Measurements from ENCODE around the gene FANCD2.
A peak's percentile ranks its signal among the peaks of the same experiment; 100 is the strongest.
"Not testable (repeated sequence)": the region's sequence is repeated elsewhere in the genome, so short reads cannot be mapped to it uniquely, and the experiment has no call there.

The FANCD2 gene

DNA sequence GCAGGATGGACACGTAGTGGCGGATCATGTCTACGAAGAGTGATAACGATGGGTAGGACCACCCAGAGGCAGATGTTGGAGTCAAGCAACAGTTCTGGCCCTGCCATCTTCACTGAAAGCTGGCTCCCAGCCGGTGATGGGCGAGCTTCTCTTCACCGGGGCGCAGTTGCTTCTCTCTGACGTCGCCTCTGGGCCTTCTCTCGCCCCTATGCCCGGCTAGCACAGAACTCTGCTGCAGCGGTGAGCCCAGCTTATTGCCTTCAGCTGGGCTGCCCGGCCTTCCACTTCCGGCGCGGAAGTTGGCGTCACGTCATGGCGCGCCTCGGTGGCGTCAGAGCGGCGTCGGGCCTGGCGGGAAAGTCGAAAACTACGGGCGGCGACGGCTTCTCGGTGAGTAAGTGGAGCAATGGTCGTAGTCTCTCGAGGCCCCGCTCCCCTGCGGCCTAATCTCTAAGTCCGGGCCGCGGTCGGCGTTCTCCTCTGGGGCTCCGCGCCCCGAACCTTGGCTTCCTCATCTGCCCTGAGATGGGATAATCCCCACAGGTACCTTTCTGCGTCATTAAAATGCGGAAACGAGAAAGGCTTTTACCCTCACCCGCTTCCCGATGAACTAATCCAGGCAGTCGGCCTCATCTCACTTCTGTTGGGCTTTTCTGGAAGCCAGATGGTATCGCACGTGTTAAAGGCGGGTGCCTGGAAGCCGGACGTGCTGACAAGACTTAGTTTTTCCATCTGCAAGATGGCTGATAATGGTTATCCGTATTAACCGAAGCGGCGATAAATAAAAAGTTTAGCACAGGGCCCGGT is at the start of gene FANCD2:
Gene FANCD2 (plus strand): TSS at position 354 of the 807 bp plus-strand sequence. CDS start 2,221 bp downstream, outside the sequence.
- peak; percentile 91 for DNase-seq

DNA sequence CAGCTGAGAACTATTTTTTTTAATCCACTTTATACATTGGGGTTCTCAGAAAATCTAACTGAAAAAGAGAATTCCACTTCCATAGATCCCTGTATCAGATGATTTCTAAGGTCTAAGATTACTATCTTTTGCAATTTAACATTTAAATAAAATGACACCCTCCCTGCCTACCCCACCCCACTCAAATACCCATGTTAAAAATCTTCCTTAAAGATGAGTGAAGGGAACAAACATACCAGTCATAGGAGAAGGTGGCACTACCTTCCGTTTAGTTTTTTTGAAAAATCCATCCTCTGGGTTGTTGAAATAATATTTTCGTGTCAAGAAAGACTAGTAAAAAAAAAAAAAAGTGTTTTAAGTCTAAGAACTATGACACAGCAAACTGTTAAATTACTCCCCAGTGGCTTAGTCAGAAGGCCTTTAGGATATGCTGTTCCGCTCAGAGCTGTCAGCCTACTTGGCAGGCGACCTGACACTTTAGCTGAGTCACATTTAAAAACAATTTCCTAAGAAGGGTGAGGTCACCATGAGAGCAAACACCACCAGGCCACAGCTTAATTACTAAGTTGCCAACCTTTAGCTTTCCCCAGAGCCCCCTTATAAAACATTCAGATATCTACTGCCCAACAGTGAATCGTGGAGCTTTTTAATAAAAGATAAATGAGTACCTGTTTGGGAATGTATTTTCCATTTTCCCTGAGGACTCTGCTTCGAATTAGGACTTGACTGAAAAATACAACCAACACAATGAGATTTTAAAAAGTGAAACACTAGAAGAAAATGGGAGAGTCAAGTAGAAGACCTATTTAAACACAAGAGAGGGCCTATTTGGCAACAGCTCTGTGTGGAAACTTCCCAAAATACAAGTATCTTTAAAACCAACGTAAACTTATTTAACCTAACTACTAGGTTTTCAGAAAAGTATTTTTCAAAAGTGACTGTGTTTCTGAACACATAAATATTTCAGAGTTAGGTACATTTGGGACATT is 49.2 kb upstream of the FANCD2 start:
- peak; percentile 98 for DNase-seq

DNA sequence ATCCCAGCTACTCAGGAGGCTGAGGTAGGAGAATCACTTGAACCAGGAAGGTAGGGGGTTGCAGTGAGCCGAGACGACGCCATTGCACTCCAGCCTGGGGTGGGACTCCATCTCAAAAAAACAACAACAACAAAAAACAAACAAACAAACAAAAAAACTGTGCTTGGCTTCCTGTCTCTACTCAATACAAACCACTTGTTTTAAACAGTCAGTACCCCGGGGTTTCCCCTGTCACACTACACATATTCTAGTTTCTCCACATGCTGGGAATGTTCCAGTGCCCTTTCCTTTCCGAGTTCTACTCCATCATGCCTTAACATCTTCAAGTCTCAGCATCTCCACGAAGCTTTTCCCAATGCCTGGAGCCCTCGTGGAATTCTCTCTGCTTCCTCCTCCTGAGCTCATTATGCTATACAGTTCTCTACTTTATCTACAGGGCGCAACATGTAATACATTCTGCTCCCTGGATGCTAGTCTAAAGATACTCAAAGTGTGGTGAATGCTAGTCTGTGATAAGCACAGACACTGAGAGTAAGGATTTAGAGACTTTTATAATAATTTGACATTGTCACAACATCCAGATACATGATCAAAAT is 47.4 kb upstream of the FANCD2 start:
- DNase-seq, result peak; percentile 91

DNA sequence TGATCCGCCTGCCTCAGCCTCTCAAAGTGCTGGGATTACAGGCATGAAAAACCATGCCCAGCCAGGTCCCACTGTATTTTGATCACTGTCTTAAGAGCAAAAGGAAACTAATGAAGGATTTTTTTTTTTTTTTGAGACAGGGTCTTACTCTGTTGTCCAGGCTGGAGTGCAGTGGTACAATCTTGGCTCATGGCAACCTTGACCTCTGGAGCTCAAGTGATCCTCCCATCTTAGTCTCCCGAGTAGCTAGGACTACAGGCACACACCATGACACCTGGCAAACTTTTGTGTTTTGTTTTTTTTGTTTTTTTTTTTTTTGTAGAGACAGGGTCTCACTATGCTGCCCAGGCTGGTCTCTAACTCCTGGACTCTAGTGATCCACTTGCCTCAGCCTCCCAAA is 46.0 kb upstream of the FANCD2 start:
- DNase-seq, result no peak

DNA sequence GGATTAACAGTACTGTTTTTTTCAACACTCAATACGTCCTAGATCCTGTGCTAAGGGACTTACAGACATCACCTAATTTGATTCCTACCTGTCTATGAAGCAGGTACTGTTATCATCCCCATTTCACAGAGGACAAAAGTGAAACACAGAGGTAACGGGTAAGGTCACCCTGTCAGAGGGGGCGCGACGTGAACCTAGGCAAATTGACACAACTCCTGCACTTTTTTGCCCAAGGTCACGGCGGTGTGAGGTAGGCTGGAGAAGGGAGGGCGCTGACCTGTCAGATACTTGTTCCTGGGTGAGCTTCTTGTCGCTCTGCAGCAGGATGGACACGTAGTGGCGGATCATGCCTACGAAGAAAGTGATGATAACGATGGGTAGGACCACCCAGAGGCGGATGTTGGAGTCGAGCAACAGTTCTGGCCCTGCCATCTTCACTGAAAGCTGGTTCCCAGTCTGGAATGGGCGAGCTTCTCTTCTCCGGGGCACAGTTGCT is 40.0 kb upstream of the FANCD2 start:
- DNase-seq, result no peak

DNA sequence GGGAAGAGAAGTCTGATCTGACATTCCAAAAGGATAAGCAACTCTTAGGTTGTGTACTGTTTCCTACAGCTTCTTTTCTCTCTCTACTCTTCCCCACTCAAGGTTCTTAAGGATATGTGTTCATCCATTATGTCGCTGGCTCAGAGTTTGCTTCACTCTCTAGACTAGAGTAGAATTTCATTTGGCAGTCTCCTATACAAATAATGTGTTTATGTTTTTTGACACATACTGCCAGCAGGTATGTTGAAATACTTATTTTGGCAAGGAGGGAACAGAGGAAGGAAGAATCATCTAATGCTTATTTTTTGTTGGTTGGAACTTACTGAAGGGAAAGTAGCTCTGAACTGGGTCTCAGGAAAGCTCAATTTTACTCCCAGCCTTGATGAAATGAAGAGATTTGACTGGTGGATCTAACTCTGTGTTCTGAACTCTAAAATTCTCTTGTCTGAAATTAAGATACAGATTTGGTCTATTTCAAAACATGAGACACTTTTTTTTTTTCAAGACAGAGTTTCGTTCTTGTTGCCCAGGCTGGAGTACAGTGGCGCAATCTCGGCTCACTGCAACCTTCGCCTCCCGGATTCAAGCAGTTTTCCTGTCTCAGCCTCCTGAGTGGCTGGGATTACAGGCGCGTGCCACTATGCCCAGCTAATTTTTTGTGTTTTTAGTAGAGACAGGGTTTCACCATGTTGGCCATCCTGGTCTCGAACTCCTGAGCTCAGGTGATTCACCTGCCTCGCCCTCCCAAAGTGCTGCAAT is 32.0 kb upstream of the FANCD2 start:
- no peak for DNase-seq

DNA sequence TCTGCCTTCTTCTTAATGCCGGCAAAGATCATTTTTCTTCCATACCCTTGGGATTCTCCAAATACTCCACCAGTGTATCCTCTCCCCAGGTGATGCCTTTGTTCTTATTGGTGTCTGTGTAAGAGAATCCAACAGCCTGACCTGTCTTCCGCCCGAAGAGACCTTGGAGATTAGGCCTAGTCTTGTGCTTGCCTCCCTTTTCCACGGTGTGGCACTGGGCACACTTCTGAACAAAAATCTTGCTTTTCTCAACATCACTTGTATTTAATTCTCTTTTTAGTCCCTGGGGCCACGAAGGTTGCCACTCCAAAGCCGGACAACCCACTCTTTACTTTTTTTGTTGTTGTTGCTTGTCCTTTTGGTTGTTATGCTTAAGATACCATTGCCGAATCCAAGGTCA is 25.6 kb upstream of the FANCD2 start:
- no peak for DNase-seq

DNA sequence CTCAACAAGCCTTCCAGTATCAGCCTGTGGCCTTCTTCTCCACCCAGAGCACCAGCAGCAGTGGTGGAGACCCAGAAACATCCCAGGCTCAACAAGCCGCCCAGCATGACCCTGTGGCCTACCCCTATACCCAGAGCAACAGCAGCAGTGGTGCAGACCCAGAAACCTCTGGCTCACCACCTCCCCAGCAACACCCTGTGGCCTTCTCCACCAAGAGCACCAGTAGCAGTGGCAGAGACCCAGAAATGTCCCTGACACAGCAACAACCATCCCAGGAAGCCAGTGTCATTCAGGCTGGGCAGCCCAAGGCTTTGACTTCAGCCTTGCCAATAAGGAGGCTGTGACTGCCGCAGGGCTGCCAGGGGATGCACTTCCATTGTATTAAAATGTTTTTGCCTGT is 23.3 kb upstream of the FANCD2 start:
- DNase-seq, result no peak

DNA sequence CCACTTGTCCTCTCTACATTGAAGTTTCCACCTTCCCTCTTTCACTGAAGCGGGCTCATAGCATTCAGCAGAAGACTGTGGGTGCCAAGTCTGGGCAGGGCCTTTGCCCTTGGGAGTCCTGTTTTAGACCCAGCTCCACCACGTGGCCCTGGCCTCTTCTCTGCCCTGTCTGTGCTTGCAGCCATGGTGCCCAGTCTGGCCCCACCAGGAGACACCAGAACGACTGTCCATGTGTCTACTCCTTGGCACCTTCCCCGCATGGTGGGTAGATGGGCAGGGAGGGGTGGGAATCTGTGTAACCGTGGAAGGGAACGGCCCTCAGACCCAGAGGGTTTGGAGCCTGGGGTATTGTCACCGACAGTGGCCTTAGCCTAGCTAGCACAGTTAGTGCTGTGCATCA is 21.7 kb upstream of the FANCD2 start:
- DNase-seq, result no peak

DNA sequence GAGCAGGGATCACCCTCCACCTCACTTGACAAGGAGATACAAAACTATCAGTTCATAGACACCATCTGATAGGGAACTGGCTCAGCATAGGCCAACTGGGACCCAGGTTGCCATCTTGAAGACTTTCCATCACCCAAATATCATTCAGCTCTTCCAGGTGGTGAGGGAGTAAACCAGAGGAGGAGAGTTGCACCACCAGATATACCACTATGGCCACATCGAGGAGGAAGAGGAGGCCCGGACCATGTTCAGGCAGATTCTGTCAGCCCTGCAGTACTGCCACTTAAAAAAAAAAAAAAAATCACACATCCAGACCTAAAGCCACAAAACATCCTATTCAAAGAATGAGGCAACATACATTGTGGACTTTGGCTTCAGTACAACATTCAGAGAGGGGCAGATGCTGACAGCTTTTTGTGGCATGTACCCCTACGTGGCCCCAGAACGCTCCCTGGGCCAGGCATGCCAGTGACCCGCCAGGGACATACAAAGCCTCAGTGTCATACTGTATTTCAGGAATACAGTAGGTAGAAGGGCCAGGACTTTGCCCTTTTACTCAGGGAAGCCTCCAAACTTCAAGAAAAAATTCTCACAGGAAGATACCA is 21.2 kb upstream of the FANCD2 start:
- DNase-seq, result no peak

DNA sequence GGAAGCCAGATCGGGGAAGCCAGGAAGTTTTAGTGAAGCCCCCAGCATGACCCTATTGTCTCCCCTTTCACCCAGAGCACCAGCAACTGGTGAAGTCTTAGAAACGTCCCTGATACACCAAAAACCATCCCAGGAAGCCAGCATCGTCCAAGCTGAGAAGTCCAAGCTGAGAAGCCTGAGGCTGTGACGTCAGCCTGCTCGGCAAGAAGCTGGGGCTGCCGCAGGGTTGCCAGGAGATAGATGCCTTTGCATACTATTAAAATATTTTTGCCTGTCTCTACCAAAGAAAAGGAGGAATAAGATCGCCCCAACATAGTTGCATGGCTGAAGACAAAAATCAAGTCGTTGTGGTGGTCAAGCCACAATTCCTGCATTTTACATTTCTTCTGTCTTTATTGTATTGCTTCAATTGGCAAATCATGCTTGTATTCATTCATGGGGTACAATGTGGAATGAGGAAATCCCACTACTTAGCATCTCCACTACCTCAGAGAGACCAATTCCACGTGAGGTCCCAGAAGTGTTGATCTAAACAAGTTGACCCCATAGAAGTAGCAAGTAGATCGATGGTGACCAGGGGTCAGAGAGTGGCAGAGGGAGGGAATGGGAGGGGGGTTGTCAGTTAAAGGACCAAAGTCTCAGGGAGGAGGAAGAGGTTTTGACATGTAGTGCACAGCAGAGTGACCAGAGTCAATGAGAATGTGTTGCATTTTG is 20.0 kb upstream of the FANCD2 start:
- no peak for DNase-seq

DNA sequence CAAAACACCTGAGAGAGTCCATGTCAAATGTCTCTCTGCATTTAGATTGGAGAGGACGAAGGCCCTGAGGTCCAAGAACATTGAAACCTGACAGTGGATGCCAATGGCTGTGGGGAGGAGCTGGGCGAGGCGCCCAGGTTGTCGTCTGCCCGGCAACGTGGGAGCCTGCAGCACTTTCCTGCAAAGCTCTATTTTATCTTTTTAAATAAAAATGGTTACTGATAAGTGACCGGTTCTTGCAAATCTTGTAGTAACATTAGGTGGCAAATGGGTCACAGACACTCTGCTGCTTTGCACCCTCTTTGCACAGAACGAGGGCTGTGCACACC is 19.5 kb upstream of the FANCD2 start:
- no peak for DNase-seq

DNA sequence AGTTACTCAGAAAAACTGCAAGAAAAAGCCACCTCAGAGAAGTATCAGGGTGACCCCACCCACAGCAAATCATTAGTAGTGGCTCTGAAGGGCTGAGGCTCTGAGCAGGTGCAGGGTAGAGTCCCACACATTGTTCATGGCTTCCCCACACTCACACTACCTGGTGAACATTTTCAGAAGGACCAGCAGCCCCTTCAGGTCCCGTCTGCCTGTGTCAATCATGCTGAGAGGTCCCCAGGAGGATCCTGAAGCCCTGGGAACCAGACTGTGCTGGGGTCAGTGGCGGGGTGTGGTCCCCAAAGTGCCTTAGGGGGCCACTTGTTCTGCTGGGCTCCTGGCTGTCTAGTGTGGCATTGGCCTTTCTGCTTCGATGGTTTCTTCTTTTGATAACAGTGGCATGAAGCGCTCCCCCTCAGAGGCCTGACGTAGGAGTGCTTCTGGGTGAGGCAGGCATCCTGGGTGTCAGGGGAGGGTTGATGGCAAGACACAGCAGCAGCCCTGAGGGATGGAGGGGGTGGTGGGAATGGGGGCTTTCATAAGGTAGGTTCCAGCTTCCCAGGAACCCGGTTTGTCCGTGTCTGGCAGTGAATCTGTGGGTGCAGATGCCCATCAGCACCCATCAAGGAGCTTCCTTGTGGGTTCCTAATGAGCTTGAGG is 19.0 kb upstream of the FANCD2 start:
- DNase-seq, result no peak

DNA sequence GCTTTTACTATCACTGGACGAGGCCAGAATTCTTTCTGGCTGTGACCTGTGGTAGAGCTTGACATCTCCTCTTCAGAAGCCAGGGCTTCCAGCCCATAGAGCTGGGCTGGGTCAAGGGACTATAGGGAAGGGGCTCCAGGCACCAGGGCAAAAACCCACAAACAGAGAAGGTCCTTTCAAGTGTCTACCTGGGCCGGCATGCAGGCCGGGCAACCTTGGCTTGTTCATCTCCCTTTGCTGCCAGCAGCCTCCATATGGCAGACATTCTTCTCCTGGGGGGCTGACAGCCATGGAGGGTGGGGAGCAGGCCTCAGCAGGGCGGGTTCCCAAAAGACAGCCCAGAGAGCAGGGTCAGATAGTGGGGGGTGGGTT is 18.0 kb upstream of the FANCD2 start:
- DNase-seq, result not testable (repeated sequence)

DNA sequence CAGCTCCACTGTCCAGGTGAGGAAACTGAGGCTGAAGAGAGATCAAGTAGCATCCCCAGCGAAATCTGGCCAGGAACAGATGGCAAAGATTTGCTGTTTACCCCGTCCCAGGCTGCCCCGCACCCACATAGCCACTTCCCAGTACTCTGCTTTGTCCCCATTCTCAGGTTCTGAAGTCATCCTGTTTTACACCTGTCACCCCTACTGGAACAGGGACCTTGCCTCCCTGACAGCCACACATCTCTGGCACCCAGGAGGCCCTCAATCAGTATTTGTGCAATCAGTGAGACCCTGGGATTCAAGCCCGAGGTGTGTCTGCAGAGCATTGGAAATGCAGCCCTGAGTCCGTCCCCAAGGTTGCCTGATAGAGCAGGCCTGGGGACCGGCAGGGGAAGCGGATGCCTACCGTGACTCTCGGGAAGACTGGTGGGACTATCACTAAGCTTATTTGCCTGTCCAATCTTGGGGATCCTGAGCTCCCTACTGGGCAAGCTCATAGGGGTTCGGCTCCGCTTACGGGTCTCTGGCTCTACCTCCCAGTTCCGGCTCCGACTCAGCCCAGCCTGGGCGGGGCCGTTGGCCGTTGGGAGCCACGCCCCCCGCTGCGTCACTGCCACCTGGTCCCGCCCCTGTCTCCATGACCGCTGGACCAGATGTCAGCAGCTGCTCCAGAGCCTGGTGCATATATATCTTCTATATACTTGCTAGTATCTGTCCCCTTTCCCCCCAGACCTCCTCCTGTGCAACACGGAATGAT is 17.5 kb upstream of the FANCD2 start:
- peak; percentile 90 for DNase-seq

DNA sequence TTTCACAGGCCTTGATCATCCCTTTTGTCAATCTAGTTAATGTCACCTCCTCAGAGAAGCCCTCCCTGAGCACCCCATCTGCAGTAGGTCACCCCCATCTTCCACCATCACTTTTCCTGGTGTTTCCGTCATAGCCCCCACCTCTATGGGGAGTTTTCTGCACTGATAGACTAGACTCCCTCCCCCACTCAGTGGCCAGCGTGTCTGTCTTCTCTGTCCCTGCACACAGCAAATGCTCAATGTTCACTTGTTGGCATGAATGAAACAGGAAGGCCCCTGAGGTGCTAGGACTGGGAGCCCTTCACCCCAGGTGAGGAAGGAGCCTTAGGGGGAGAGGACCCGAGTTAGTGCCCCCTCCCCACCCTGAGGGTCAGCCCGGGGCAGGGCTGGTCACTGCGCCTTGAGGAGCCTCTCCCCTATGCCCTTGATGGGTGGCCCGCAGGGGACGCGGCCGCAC is 15.8 kb upstream of the FANCD2 start:
- peak; percentile 20 for DNase-seq

DNA sequence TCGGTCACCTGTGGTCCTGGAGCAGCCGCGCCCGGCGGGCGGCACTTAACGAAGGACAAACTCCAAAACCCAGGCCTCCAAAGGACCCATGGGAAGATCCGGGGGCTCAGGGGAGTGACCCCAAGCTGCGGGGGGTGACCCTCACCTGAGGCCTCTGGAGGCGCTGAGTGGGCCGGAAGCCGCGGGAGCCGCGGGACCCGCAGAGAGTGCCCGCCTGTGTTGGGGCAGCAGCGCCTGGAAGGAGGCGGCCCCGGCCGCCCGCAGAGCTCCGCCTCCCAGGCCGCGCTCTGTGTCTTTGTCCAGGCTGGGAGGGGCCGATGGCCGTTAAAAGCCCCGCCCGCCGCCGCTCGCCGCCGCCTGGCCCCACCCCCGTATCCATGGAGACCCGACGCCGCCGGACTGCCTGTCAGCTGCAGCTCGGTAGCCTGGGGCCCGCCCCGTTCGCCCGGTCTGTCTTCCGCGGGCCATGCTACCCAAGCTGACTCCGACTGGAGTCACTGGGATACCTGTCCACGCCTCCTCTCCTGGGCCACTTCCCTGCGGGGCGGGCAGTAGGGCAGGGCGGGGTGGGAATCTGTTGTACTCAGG is 15.3 kb upstream of the FANCD2 start:
- DNase-seq, result peak; percentile 96

DNA sequence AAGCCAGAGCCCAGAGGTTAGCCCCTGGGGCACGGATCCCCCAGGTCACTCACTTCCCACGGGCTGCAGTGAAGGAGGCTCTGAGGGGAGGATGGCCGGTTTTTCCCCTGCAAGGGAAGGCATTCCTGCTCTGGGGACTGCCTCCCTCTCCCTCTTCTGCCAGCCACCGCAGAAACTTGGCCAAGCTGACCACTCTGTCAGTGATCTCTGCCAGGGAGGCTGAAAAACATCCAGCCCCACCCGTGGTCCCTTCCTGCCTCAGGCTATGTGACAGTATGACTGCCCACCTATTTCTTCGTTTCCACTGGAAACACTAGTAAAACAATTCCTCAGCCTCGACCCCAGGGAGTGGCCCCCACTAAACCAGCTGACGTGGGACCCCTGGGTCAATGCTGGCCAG is 14.6 kb upstream of the FANCD2 start:
- DNase-seq, result no peak

DNA sequence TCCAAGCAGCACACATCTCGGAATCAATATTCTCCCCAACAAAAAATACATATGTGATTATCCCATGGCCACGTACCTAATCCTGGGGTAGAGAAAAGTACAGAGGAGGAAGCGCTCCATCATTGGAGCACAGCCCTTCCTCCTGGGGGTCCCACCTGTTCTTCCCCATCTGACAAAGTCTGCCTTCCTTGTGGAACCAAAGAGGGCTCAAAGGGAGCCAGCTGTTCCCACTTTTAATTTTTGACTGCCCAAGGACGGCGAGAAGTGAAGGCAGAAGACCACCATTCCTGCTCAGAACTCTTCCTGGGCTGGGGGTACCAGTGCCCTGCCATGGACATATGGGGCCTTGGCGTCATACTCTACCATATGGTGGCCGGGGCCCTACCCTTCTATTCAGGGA is 14.1 kb upstream of the FANCD2 start:
- no peak for DNase-seq

DNA sequence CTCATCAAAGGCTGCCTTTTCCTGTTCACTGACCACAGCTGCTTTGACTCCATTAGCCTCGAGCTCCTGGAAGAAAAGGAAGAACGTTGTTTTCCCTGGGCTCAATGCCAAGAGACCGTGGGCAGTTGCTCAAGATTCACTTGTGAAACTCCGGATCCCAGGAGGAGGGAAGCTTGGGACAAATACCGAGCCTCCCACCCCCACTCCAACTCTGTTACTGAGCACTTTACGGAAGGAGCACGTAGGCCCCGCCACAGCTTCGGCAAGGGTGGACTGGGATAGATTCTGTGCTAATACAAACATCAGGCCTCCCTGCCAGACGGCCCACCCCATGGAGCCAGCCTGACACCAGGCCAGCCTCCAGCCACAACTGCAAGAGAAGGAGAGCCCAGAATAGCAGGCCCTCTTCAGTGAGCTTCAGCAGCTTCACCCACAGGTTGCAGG is 10.8 kb upstream of the FANCD2 start:
- no peak for DNase-seq
